ENCODE results near the gene ZMYM5.
A peak's percentile ranks its signal among the peaks of the same experiment; 100 is the strongest.
"Not testable (repeated sequence)": the region's sequence is repeated elsewhere in the genome, so short reads cannot be mapped to it uniquely, and the experiment has no call there.

The ZMYM5 gene

GRCh38 chr13:19863323-19864023 is at the start of gene ZMYM5:
TSS of gene ZMYM5 (minus strand) at chr13:19863649. CDS start at chr13:19852180, 11,469 bp downstream.
- peak; percentile 99 for DNase-seq

- DNase-seq: peak; percentile 4
Observed at GRCh38 chr13:19910336-19911072, 47.1 kb upstream of the ZMYM5 start.

DNA sequence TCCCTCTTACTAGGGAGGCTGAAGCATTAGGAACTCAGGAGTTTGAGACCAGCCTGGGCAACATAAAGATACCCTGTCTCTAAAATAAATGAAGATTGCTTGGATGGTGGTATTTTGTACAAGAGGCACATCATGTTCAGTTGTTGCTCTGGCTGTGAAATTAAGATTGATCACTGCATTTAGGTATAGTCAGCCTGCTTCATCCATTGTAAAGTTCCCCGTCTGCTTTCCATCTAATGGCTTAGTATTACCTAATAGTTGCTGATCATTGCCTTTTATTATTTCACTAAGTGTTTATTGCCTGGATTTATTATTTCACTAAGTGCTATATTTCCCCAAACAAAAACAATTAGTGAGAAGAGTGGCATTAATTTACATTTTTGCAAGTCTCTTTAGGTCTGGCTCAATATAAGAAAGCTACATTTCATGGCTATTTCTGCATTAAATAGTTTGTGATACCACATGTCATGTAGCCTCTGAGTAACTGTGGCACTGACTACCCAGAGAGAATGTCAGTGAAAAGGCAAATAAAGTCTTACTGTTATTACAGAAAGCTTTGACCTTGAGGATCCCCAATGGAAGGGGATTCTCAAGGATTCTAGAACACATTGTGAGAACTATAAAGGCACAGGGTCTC is 45.0 kb upstream of the ZMYM5 start:
- no peak for DNase-seq

DNA sequence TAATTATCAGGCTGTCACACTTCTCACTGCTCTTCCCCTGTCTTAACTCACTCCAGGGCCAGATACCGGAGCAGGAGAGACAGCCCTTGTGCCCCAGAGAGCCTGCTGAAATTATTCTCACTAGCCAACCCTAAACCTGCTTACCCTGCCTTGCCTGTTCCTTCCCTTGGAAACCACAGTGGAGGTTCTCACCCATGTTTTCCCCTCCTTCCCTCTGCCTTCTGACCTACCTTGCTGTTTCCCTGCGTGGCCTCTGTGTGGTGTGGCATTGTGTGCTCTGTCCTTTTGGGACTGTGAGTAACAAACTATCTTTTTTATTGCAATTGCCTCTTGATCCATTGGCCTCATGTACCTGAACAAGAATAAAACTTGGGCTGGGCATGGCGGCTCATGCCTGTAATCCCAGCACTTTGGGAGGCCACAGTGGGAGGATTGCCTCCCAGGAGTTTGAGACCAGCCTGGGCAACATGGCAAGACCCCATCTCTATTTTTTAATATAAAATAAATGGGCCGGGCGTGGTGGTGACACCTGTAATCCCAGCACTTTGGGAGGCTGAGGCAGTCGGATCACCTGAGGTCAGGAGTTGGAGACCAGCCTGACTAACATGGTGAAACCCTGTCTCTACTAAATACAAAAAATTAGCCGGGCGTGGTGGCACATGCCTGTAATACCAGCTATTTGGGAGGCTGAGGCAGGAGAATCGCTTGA is 42.2 kb upstream of the ZMYM5 start:
- not testable (repeated sequence) for DNase-seq

- DNase-seq: no peak
Observed at GRCh38 chr13:19890030-19890429, 26.6 kb upstream of the ZMYM5 start.

- no peak for DNase-seq
Observed at GRCh38 chr13:19888799-19889198, 25.4 kb upstream of the ZMYM5 start.

- no peak for DNase-seq
Observed at GRCh38 chr13:19882231-19882630, 18.8 kb upstream of the ZMYM5 start.

- no peak for DNase-seq
Observed at GRCh38 chr13:19881641-19882040, 18.2 kb upstream of the ZMYM5 start.

DNA sequence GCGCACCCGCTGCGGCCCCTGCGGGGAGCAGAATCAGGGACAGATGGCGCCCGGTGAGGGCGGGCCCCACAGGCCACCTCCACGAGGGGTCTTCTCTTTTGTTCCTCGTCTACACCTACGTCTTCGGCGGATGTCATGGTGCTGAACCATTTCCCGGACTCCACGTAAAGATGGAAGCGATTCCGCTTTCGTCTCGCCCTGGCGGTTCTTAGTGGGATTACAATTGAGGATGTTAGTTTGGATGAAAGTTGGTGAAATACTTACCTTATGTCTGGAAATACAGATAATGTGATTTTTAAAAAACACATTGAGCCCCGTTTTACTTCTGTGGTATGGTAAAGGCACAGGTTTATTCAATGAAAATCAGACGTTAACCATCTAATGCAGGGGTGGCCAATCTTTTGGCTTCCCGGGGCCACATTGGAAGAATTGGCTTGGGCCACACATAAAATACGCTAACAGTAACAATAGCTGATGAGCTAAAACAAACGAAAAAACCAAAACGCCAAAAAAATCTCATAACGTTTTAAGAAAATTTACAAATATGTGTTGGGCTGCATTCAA is 1.4 kb upstream of the ZMYM5 start:
- DNase-seq: peak; percentile 84

GRCh38 chr13:19864024-19864745 is 736 bp upstream of the ZMYM5 start:
- DNase-seq: peak; percentile 59

- peak; percentile 56 for DNase-seq
Observed at GRCh38 chr13:19862481-19863313, 752 bp downstream of the ZMYM5 start.

DNA sequence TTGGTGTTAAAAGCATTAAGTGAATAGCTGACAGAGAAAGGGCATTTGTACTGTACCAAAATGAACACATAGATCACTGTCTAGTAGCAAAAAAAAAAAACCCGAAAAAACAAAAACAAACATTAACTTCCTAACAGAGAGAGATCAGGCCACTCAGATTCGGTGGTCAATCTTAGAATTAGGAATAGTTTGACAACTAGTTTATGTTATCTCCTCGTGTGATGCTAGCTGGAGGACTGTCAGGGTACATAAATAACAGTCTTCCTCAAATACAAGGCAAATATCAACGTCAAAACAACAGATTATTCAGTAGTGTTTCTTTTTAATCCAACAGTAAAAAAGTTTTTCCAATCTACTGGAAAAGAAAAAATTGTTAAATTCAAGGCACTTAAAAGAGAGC is 1.7 kb downstream of the ZMYM5 start:
- DNase-seq: no peak

GRCh38 chr13:19860884-19861655 is 2.4 kb downstream of the ZMYM5 start:
- DNase-seq: no peak

DNA sequence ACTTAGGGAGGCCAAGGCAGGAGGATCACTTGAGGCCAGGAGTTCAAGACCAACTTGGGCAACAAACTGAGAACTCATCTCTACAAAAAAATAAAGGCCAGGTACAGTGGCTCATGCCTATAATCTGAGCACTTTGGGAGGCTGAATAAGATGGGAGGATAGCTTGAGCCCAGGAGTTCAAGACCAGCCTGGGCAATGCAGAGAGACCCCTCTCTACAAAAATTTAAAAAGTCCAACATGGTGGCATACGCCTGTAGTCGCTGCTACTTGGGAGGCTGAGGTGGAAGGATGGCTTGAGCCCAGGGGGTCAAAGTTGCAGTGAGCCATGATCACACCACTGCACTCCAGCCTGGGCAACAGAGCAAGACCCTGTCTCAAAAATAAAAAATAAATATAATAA is 5.8 kb downstream of the ZMYM5 start:
- DNase-seq: not testable (repeated sequence)

GRCh38 chr13:19852766-19853165 is 10.7 kb downstream of the ZMYM5 start:
- no peak for DNase-seq

- DNase-seq: peak; percentile 41
Observed at GRCh38 chr13:19845758-19846157, 17.7 kb downstream of the ZMYM5 start.

GRCh38 chr13:19838865-19839275 is 24.6 kb downstream of the ZMYM5 start:
- no peak for DNase-seq

- DNase-seq: no peak
Observed at GRCh38 chr13:19836472-19836871, 27.0 kb downstream of the ZMYM5 start.

GRCh38 chr13:19834704-19835103 is 28.7 kb downstream of the ZMYM5 start:
- DNase-seq: no peak

DNA sequence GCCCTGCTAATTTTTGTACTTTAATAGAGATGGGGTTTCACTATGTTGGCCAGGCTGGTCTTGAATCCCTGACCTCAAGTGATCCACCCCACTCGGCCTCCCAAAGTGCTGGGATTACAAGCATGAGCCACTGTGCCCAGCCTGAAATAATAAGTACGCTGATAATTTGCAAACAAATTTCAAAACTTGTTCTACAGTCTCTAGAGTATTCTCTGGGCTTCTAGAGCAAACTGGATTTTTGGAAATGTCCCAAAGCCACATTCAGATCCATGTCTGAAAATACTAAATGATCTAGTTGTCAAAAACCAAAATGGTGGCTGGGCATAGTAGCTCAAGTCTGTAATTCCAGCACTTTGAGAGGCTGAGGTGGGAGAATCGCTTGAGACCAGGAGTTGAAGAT is 40.8 kb downstream of the ZMYM5 start:
- no peak for DNase-seq
